ENCODE results near the gene LARGE2.

GRCh38 chr11:45880772-45881570 lies 41.5 kb upstream of the LARGE2 start:
- TF ChIP-seq EZH2 (IDR thresholded peaks at IDR 0.05; ENCODE audit: low read depth, unreplicated experiment) (no peak), EZH2phosphoT487 (IDR thresholded peaks at IDR 0.05; ENCODE audit: unreplicated experiment) (no peak), ZNF331 (CRISPR knock-in tag; IDR thresholded peaks at IDR 0.05; ENCODE audit: low read depth) (no peak), POLR2AphosphoS5 (IDR thresholded peaks at IDR 0.05; ENCODE audit: low read depth) (no peak), ZNF114 (CRISPR knock-in tag; IDR thresholded peaks at IDR 0.05) (no peak), STAT1 (IDR thresholded peaks at IDR 0.05; ENCODE audit: unreplicated experiment) (no peak), CREB1 (CRISPR knock-in tag; IDR thresholded peaks at IDR 0.05; ENCODE audit: low read depth) (no peak), NANOG (IDR thresholded peaks at IDR 0.05; ENCODE audit: borderline replicate concordance) (no peak), JUNB (IDR thresholded peaks at IDR 0.05; ENCODE audit: unreplicated experiment) (no peak), ZNF462 (CRISPR knock-in tag; IDR thresholded peaks at IDR 0.05) (no peak)
- TF ChIP-seq, protein P1, sequence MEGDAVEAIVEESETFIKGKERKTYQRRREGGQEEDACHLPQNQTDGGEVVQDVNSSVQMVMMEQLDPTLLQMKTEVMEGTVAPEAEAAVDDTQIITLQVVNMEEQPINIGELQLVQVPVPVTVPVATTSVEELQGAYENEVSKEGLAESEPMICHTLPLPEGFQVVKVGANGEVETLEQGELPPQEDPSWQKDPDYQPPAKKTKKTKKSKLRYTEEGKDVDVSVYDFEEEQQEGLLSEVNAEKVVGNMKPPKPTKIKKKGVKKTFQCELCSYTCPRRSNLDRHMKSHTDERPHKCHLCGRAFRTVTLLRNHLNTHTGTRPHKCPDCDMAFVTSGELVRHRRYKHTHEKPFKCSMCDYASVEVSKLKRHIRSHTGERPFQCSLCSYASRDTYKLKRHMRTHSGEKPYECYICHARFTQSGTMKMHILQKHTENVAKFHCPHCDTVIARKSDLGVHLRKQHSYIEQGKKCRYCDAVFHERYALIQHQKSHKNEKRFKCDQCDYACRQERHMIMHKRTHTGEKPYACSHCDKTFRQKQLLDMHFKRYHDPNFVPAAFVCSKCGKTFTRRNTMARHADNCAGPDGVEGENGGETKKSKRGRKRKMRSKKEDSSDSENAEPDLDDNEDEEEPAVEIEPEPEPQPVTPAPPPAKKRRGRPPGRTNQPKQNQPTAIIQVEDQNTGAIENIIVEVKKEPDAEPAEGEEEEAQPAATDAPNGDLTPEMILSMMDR (conservative IDR thresholded peaks at IDR 0.05; ENCODE audit: low read depth in 2 of 2) = no peak
- TF ChIP-seq, protein P2, sequence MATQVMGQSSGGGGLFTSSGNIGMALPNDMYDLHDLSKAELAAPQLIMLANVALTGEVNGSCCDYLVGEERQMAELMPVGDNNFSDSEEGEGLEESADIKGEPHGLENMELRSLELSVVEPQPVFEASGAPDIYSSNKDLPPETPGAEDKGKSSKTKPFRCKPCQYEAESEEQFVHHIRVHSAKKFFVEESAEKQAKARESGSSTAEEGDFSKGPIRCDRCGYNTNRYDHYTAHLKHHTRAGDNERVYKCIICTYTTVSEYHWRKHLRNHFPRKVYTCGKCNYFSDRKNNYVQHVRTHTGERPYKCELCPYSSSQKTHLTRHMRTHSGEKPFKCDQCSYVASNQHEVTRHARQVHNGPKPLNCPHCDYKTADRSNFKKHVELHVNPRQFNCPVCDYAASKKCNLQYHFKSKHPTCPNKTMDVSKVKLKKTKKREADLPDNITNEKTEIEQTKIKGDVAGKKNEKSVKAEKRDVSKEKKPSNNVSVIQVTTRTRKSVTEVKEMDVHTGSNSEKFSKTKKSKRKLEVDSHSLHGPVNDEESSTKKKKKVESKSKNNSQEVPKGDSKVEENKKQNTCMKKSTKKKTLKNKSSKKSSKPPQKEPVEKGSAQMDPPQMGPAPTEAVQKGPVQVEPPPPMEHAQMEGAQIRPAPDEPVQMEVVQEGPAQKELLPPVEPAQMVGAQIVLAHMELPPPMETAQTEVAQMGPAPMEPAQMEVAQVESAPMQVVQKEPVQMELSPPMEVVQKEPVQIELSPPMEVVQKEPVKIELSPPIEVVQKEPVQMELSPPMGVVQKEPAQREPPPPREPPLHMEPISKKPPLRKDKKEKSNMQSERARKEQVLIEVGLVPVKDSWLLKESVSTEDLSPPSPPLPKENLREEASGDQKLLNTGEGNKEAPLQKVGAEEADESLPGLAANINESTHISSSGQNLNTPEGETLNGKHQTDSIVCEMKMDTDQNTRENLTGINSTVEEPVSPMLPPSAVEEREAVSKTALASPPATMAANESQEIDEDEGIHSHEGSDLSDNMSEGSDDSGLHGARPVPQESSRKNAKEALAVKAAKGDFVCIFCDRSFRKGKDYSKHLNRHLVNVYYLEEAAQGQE (IDR thresholded peaks at IDR 0.05; ENCODE audit: unreplicated experiment) = no peak
- TF ChIP-seq, protein P3, sequence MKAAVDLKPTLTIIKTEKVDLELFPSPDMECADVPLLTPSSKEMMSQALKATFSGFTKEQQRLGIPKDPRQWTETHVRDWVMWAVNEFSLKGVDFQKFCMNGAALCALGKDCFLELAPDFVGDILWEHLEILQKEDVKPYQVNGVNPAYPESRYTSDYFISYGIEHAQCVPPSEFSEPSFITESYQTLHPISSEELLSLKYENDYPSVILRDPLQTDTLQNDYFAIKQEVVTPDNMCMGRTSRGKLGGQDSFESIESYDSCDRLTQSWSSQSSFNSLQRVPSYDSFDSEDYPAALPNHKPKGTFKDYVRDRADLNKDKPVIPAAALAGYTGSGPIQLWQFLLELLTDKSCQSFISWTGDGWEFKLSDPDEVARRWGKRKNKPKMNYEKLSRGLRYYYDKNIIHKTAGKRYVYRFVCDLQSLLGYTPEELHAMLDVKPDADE (IDR thresholded peaks at IDR 0.05) = no peak
